GM11168 (cell line): ENCODE results near the gene AIPL1.

Source experiments
- in situ Hi-C: fragments of 300-500 bp; cut with MboI; formaldehyde crosslinking; loops from one replicate; pipeline ENCODE4 v1.12.0; 2022; ENCODE audit warnings: low sequenced_read_pairs; ENCODE audit not compliant: unreplicated experiment

Gene AIPL1

DNA sequence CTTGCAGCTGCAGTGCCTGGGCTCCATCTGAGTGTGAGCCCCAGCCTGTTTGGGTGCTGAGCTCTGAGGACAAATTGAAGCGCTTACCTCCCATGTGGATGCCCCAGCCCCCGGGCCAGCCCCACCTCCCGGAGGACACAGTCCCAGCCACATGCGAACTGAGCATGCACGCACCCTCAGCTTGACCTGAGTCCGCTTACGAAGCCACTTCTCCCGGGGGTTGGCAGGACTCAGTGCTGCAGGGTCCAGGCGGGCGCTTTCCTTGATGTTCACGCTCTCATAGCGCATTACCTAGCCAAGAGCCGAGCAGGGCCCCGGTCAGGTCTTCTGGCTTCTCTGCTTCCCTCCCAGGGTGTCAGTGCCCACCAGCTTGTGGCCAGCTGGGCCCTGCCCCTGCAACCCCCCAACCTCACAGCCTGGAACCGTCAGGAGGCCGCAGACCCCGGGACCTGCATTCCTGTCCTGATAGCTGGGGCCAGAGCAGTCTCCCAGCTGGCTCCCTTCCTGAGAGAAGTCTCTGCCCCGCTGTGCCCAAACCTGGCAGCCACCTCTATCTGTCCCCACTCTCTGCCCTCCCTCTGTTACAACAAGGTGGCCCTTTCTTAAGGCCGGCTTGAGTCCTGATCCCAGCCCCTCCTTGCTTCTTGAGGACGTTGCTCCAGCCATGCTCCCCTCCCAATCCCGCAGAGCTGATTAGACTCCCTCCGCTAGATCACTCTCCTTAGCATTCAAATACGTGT lies 33.3 kb upstream of the AIPL1 start:
- in situ Hi-C loops: no loop called here

DNA sequence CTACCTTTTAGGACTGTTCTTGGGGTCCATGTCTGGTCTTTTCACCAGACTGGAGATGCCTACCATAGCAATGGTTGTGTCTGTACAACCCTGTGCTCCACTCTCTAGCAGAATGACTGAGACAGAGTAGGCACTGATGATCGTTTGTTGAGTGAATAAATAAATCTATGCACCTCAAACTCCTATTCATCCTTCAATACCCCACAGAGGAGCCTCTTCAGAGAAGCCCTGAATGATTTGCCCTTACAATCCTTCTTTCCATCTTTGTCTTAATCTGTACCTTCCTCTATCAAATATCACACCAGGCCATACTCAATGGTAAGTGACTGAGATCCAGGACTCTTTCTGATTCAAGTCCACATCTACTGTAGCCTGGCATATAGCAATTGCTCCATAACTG lies 32.6 kb upstream of the AIPL1 start:
- in situ Hi-C loops: no loop called here

GRCh38 chr17:6465206-6466003 lies 30.5 kb upstream of the AIPL1 start:
- in situ Hi-C loops: no loop called here

GRCh38 chr17:6464446-6465041 lies 29.6 kb upstream of the AIPL1 start:
- in situ Hi-C loops: no loop called here

DNA sequence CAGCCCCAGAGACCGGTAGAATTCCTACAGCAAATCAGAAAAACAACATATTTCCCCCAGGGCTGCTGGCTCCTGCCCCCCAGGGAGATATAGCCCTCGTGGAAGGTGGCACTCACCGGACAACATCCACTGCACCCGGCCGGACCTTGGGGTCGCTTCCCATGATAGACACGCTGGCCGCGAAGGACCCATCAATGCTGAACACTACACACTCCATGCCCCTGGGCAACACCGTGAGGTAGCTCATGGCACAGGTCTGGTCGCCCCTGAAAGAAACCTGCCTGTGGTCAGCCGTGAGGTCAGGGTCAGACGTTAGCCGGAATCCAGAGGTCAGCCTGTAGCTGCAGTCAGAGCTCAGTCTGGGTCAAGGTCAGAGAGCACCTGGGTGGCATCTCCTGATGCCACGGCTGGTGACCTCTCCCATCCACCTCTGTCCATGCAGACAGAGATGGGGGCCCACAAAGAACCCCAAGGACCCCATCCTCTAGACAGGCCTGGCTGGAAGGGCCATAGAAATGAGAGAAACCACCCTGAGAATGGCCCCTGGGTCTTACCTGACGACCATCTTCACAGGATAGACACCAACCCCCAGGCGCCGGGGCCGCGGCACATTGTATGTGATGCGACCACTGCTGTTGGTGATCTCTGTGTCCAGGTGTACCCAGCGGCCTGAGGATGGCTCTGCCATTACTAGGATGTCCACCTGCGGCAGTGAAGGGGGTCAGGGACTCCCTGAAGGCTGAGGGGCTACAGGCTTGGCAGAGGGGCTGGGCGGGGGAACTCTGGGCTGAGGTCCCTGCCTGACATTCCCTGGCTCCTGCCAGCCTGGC lies 28.9 kb upstream of the AIPL1 start:
- in situ Hi-C loops: no loop called here

GRCh38 chr17:6462692-6463091 lies 27.8 kb upstream of the AIPL1 start:
- in situ Hi-C loops: no loop called here

- in situ Hi-C loops: no loop called here
Measured at GRCh38 chr17:6461792-6462524, 27.0 kb upstream of the AIPL1 start.

DNA sequence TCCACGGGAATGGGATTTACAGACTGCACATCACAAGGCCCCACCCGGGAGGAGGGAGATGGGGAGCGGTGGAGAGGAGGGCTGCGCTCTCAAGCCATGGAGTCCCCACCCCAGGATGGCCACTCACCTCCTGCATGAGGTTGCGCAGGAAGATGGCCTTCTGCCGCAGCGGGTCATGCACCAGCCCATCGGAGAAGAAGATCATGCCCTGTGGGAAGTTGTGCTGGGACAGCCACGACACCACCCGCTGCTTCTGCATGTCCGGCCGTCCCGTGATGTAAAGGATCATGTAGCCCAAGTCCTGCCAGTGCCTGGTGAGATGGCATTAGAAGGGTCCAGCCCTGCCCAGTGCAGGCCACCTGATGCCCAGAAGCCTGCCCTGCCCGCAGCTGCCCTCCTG lies 26.3 kb upstream of the AIPL1 start:
- in situ Hi-C loops: no loop called here

GRCh38 chr17:6460531-6461161 lies 25.7 kb upstream of the AIPL1 start:
- in situ Hi-C loops: no loop called here

- in situ Hi-C loops: no loop called here
Measured at GRCh38 chr17:6458460-6458950, 23.6 kb upstream of the AIPL1 start.

DNA sequence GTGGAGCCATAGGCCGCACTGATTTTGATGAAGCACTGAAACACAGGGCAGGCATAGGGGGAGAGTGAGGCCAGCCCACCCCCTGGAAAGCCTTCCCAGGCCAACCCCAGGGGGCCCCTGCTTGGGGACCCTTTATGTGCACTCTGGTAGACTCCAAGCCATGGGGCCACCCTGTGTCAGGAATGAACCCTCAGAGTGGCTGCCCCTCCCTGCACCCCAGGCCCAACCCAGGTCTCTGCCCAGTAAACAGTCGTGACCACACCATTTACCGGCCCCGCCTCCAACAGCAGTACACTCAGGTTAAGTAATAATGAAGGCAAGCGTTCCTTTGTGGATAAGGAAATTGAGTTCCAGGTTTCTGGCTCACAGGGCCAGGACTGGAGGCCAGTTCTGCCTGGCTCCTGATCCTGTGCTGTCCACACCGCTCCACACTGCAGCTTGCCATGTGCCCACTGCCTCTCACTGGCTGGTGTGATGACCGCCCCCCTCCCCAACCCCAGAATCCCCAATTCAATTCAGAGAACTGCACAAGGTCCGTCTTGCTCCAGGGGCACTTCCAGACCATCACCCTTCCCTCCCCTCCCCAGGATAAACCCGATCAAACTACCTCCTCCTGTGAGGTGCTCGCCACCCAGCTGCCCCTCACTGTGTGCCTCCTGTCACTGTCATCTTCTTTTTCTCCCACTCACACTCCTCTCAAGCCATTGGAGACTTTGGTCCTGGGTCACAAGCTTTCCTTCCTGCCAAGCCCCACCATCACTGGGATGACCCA lies 23.0 kb upstream of the AIPL1 start:
- in situ Hi-C loops: no loop called here

DNA sequence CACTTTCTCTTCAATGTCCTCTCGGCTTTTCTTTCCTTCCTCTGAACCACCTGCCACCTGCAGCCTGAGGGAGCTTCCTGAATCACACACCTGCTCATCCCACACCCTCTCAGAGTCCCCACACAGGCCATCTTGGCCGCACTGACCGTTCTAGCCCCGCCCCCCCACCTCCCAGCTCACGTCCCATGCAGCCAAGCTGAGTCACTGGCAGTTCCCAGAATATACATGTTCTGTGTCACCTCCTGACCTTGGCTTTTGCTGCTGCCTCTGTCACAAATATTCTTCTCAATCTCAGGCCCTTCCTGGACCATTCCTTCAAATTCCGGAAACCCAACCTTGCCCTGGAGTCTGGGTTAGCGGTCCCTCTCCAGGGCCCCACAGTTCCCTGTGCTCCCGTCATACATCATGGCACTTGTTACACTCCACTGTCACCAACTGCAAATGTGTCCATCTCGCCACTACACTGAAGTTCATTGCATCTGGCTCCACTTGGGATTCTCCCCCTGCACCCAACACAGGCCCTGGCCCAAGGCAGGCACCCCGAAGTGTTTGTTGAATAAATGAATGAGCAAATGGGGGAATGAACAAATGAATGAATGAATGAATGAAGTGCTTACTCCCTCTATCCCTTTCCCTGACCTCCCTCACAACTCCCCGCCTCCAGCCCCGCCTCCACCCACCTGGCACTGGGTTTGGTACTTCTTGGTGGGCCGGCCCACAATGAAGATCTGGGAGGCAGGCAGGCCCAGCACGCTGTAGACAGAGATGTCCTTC lies 22.2 kb upstream of the AIPL1 start:
- in situ Hi-C loops: no loop called here

DNA sequence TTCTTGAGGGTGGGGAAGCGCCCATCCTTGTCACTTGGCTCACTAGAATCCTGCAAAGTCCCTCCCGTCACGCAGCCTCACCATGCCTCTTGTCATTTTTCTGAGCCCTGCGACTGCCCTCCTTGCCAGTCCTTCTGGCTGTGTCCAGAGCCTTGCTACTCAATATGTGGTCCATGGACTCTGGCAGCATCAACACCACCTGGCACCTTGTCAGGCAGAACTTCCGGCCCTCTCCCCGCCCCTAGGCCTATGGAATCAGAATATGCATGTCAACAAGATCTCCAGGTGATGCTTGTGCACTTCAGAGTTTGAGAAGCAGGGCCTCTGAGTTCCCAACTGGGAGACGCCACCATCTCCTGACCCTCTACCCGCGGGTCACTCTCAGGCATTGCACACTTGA lies 21.4 kb upstream of the AIPL1 start:
- in situ Hi-C loops: no loop called here

DNA sequence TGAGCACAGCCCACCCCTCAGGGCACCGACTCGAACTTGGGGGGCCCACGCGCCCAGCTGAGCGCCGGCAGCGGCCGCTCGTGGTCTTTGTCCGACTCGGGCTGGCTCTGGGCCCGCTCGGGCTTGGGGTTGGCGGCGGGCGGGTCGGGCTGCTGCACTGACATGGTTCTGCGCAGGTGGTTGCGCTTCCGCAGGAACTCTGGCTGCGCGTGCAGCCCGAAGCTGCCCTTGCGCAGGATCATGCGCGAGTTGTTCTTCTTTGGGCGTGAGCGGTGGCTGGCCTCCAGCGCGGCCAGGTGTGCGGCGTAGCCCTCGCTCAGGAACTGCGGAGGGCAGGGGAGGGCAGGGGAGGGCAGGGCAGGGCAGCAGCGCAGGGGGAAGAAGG lies 20.4 kb upstream of the AIPL1 start:
- in situ Hi-C loops: no loop called here

GRCh38 chr17:6454495-6455320 lies 19.8 kb upstream of the AIPL1 start:
- in situ Hi-C loops: no loop called here

- in situ Hi-C loops: no loop called here
Measured at GRCh38 chr17:6453279-6454024, 18.5 kb upstream of the AIPL1 start.
